ENCODE results near the gene ABCC1.

- TF ChIP-seq POLR2A (IDR thresholded peaks at IDR 0.05) (no peak), CTCF (IDR thresholded peaks at IDR 0.05) (no peak)
These were observed 103.5 kb downstream of the ABCC1 start for GRCh38 chr16:16052916-16053315.
